HL-60 (cell line): Measurements from ENCODE around the gene C4orf33.

Experiments
- DNase-seq, 2 experiments: peaks; one replicate each; pipeline ENCODE4 v3.0.0-alpha.2; 2010 to 2020; ENCODE audit warnings: low read depth in 1 of 2, low spot score in 1 of 2
- H3K27ac ChIP-seq: fragments of 250-450 bp; sonication (Bioruptor Pico); replicated peaks from 2 replicates; pipeline ENCODE4 v1.5.1; 2020; ENCODE audit warnings: mild to moderate bottlenecking, moderate library complexity
- H3K27me3 ChIP-seq: fragments of 250-450 bp; sonication (Bioruptor Pico); 2 replicates; pipeline ENCODE4 v1.5.1; 2021; ENCODE audit warnings: mild to moderate bottlenecking, moderate library complexity; ENCODE audit not compliant: insufficient read depth, poor library complexity, severe bottlenecking
- H3K4me3 ChIP-seq: replicated peaks from 2 replicates; pipeline ENCODE4 v1.5.1; 2011; ENCODE audit warnings: mild to moderate bottlenecking, control low read depth, low read length; ENCODE audit not compliant: insufficient read depth
- CTCF ChIP-seq: IDR thresholded peaks from one replicate; pipeline ENCODE4 v1.5.1; 2011; ENCODE audit warnings: low read length, control low read depth, inconsistent platforms; ENCODE audit not compliant: insufficient read depth
- GABPA ChIP-seq: IDR thresholded peaks from 2 replicates; pipeline ENCODE4 v1.6.1; 2012; ENCODE audit warnings: low read depth
- POLR2AphosphoS5 ChIP-seq: IDR thresholded peaks from 2 replicates; pipeline ENCODE4 v1.6.1; 2012; ENCODE audit warnings: low read depth
- REST ChIP-seq: IDR thresholded peaks from 2 replicates; pipeline ENCODE4 v1.6.1; 2012; ENCODE audit warnings: low read depth; ENCODE audit not compliant: insufficient replicate concordance
- SPI1 ChIP-seq: IDR thresholded peaks from 2 replicates; pipeline ENCODE4 v1.6.1; 2012; ENCODE audit warnings: low read depth, mild to moderate bottlenecking, borderline replicate concordance

Gene C4orf33

GRCh38 chr4:129129143-129129542, 33.2 kb downstream of the C4orf33 start:
- Histone ChIP-seq H3K27ac (no peak overlapping the region), H3K27me3 (no peaks in the 10 kb centered on the region), H3K4me3 (no peak overlapping the region)
- DNase-seq, result no peak
- TF ChIP-seq POLR2AphosphoS5 (no peak), SPI1 (no peak), REST (no peak), GABPA (no peak), CTCF (no peak)

- TF ChIP-seq POLR2AphosphoS5, result no peak
Measured at GRCh38 chr4:129131343-129131742, 35.4 kb downstream of the C4orf33 start.

GRCh38 chr4:129136433-129136832, 40.5 kb downstream of the C4orf33 start:
- no peak for DNase-seq
- Histone ChIP-seq H3K27ac (no peak overlapping the region), H3K27me3 (no peaks in the 10 kb centered on the region), H3K4me3 (no peak overlapping the region)
- TF ChIP-seq REST, result no peak
- TF ChIP-seq SPI1, result no peak
- TF ChIP-seq CTCF, result no peak
- no peak for TF ChIP-seq POLR2AphosphoS5
- no peak for TF ChIP-seq GABPA

More at GRCh38 chr4:129131343-129131742, 35.4 kb downstream of the C4orf33 start:
- no peak for DNase-seq
- no peak overlapping the region for H3K4me3 ChIP-seq
- no peak overlapping the region for H3K27ac ChIP-seq
- no peaks in the 10 kb centered on the region for H3K27me3 ChIP-seq

- no peak overlapping the region for H3K27ac ChIP-seq
- no peak for TF ChIP-seq GABPA
- TF ChIP-seq POLR2AphosphoS5, result no peak
- no peak for TF ChIP-seq CTCF
- TF ChIP-seq REST, result no peak
- no peak for TF ChIP-seq SPI1
- DNase-seq, result no peak
Measured at GRCh38 chr4:129138810-129139496, 43.0 kb downstream of the C4orf33 start.

More at GRCh38 chr4:129138810-129139496, 43.0 kb downstream of the C4orf33 start:
- Histone ChIP-seq H3K4me3 (no peak overlapping the region), H3K27me3 (no peaks in the 10 kb centered on the region)
